ENCODE results near the gene SPECC1. TPM values are rescaled to one million over a fixed set of nuclear protein-coding genes. Genes with fewer than 3 reads are reported as not detected.
A peak's percentile ranks its signal among the peaks of the same experiment; 100 is the strongest.

The SPECC1 gene
- total and polyA plus RNA-seq, 2 experiments from 2014 or later: 1.3 to 1.5 TPM

GRCh38 chr17:19975601-19976000, 33.6 kb upstream of the SPECC1 start:
- 92 to 94% methylated on average over 3 of the region's 3 CpGs for WGBS, 2 experiments (ENCODE audit: low coverage in 1 of 2, low lambda C conversion rate in 2 of 2, missing lambda C conversion rate in 2 of 2)
- in situ Hi-C loops (cut with MboI): loop anchor here (25.0 kb wide), 1 partner anchor 237 kb away; no protein-coding TSS in a partner anchor
- H3K9me2 ChIP-seq (ENCODE audit: insufficient read depth): no peaks in the 10 kb centered on the region
- H3K4me2 ChIP-seq (ENCODE audit: unreplicated experiment): peak overlapping the region; percentile 14
- H3K36me3 ChIP-seq (ENCODE audit: low read depth): no peaks in the 10 kb centered on the region
- no peaks in the 10 kb centered on the region for H3K27me3 ChIP-seq (replicated peaks; ENCODE audit: insufficient read depth)
- DNase-seq: no peak
- H3F3A ChIP-seq (ENCODE audit: insufficient read depth): no peaks in the 10 kb centered on the region
- H3K4me3 ChIP-seq: no peak overlapping the region
- no peaks in the 10 kb centered on the region; the same call in 1 of the 2 replicates for H4K20me1 ChIP-seq (ENCODE audit: insufficient read depth)
- no peak overlapping the region for H2AFZ ChIP-seq
- peaks cover 80% of the 10 kb centered on the region for H3K79me2 ChIP-seq (ENCODE audit: insufficient read depth)
- H3K9ac ChIP-seq: no peak overlapping the region
- peaks cover 13% of the 10 kb centered on the region for H3K4me1 ChIP-seq (ENCODE audit: insufficient read depth)
- H3K27ac ChIP-seq: no peak overlapping the region
- TF ChIP-seq EZH2phosphoT487 (IDR thresholded peaks at IDR 0.05; ENCODE audit: insufficient read depth, low read depth) (no peak), EZH2 (IDR thresholded peaks at IDR 0.05; ENCODE audit: insufficient read depth, poor library complexity, severe bottlenecking) (no peak)
- H3K9me3 ChIP-seq (ENCODE audit: low read depth): no peaks in the 10 kb centered on the region

GRCh38 chr17:19977293-19978208, 31.6 kb upstream of the SPECC1 start, which contains the start of gene AKAP10:
TSS of gene AKAP10 (minus strand) at chr17:19977828. CDS start at chr17:19977679, 149 bp downstream.
- in situ Hi-C loops (cut with MboI): loop anchor here (25.0 kb wide), 1 partner anchor 235 kb away; no protein-coding TSS in a partner anchor
- peaks cover 13% of the 10 kb centered on the region for H3K4me1 ChIP-seq (ENCODE audit: insufficient read depth)
- no peaks in the 10 kb centered on the region for H4K20me1 ChIP-seq (ENCODE audit: insufficient read depth)
- TF ChIP-seq EZH2 (IDR thresholded peaks at IDR 0.05; ENCODE audit: insufficient read depth, poor library complexity, severe bottlenecking): no peak
- TF ChIP-seq EZH2phosphoT487 (IDR thresholded peaks at IDR 0.05; ENCODE audit: insufficient read depth, low read depth): no peak
- no peaks in the 10 kb centered on the region for H3K36me3 ChIP-seq (ENCODE audit: low read depth)
- H3K9ac ChIP-seq: peak within 1 kb of the TSS; percentile 96
- no peaks in the 10 kb centered on the region for H3K9me2 ChIP-seq (ENCODE audit: insufficient read depth)
- peak within 1 kb of the TSS; percentile 97 for H3K4me3 ChIP-seq
- H3F3A ChIP-seq (ENCODE audit: insufficient read depth): no peaks in the 10 kb centered on the region
- H3K27me3 ChIP-seq (replicated peaks; ENCODE audit: insufficient read depth): no peaks in the 10 kb centered on the region
- peak; percentile 95 for DNase-seq
- peak within 1 kb of the TSS; percentile 98 for H2AFZ ChIP-seq
- WGBS, 2 experiments (ENCODE audit: low coverage in 1 of 2, low lambda C conversion rate in 2 of 2, missing lambda C conversion rate in 2 of 2): 1 to 2% methylated on average over 43 to 54 of the region's 75 CpGs
- peaks cover 60% of the 10 kb centered on the region for H3K79me2 ChIP-seq (ENCODE audit: insufficient read depth)
- peak within 1 kb of the TSS; percentile 96 for H3K4me2 ChIP-seq (ENCODE audit: unreplicated experiment)
- no peaks in the 10 kb centered on the region for H3K9me3 ChIP-seq (ENCODE audit: low read depth)
- peak within 1 kb of the TSS; percentile 74 for H3K27ac ChIP-seq

DNA sequence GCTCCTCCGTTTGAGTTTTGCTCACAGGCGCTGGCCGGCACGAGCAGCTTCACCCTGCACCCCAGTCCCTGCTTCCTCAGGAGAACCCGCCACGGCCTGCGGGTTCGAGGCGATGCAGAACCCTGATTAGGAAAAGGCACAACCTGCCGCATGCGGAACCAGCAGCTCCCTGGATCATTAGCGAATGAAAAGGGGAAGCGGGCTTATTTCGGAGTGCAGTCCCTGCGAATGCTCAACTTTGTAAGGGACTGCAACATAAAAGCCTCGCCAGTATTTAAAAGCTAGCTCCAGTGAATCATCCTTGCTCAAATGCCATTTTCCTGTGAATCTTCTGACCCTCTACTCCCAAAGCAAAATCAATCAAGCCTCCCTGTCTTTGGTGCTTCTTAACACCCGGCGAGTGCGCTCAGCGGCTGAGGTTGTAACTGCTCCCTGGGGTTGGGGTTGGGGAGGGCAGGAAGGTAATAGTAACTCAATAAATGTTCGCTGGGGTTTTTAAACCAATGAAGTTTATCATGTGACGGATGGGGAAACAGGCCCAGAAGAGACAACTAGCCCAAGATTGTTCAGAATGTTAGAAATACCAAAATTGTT, 30.9 kb upstream of the SPECC1 start:
- H3K27ac ChIP-seq: no peak overlapping the region; the same call in 1 of the 2 replicates
- no peaks in the 10 kb centered on the region for H4K20me1 ChIP-seq (ENCODE audit: insufficient read depth)
- TF ChIP-seq EZH2phosphoT487 (IDR thresholded peaks at IDR 0.05; ENCODE audit: insufficient read depth, low read depth) (no peak), EZH2 (IDR thresholded peaks at IDR 0.05; ENCODE audit: insufficient read depth, poor library complexity, severe bottlenecking) (no peak)
- H3K9me3 ChIP-seq (ENCODE audit: low read depth): no peaks in the 10 kb centered on the region
- H3K4me3 ChIP-seq: peak overlapping the region; percentile 97
- peaks cover 53% of the 10 kb centered on the region for H3K79me2 ChIP-seq (ENCODE audit: insufficient read depth)
- no peaks in the 10 kb centered on the region for H3K27me3 ChIP-seq (replicated peaks; ENCODE audit: insufficient read depth)
- no peak for DNase-seq
- H3K9ac ChIP-seq: peak overlapping the region; percentile 96
- 41 to 46% methylated on average over 22 of the region's 22 CpGs for whole genome bisulfite sequencing, 2 experiments (ENCODE audit: low coverage in 1 of 2, low lambda C conversion rate in 2 of 2, missing lambda C conversion rate in 2 of 2)
- H3K36me3 ChIP-seq (ENCODE audit: low read depth): no peaks in the 10 kb centered on the region
- H3K9me2 ChIP-seq (ENCODE audit: insufficient read depth): no peaks in the 10 kb centered on the region
- in situ Hi-C loops (cut with MboI): loop anchor here (25.0 kb wide), 1 partner anchor 234 kb away; no protein-coding TSS in a partner anchor
- peak overlapping the region; percentile 98 for H2AFZ ChIP-seq
- H3K4me2 ChIP-seq (ENCODE audit: unreplicated experiment): peak overlapping the region; percentile 96
- no peaks in the 10 kb centered on the region for H3F3A ChIP-seq (ENCODE audit: insufficient read depth)
- peaks cover 13% of the 10 kb centered on the region for H3K4me1 ChIP-seq (ENCODE audit: insufficient read depth)

DNA sequence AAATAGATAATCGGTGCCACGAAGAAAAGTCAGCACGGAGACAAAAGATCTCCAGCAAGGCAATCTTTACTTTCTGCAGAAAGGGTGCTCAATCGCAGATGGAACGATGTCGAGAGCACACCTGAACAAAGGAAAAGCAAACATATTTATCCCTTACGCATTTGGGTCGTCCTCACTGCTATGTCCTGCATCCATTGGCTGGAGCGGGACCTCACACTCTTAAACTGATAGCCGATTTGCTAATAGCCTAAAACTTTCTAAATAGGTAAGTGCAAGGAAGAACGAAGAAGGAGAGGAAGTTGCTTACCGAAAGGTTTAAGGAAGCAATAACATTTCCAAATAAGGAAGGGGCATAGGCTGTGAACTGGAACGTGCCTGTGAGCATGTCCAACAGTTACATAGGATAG, 30.4 kb upstream of the SPECC1 start:
- Histone ChIP-seq H3K27ac (no peak overlapping the region), H3K36me3 (ENCODE audit: low read depth) (no peaks in the 10 kb centered on the region), H3K27me3 (replicated peaks; ENCODE audit: insufficient read depth) (no peaks in the 10 kb centered on the region), H4K20me1 (ENCODE audit: insufficient read depth) (no peaks in the 10 kb centered on the region), H3K9me2 (ENCODE audit: insufficient read depth) (no peaks in the 10 kb centered on the region), H3F3A (ENCODE audit: insufficient read depth) (no peaks in the 10 kb centered on the region), H3K4me3 (no peak overlapping the region), H3K4me1 (ENCODE audit: insufficient read depth) (peaks cover 13% of the 10 kb centered on the region), H3K9ac (no peak overlapping the region), H3K9me3 (ENCODE audit: low read depth) (no peaks in the 10 kb centered on the region), H3K4me2 (ENCODE audit: unreplicated experiment) (no peak overlapping the region), H2AFZ (peak overlapping the region; percentile 98), H3K79me2 (ENCODE audit: insufficient read depth) (peaks cover 48% of the 10 kb centered on the region)
- TF ChIP-seq EZH2phosphoT487 (IDR thresholded peaks at IDR 0.05; ENCODE audit: insufficient read depth, low read depth) (no peak), EZH2 (IDR thresholded peaks at IDR 0.05; ENCODE audit: insufficient read depth, poor library complexity, severe bottlenecking) (no peak)
- WGBS, 2 experiments (ENCODE audit: low coverage in 1 of 2, low lambda C conversion rate in 2 of 2, missing lambda C conversion rate in 2 of 2): 97 to 98% methylated on average over 13 of the region's 13 CpGs
- no peak for DNase-seq
- in situ Hi-C loops (cut with MboI): loop anchor here (25.0 kb wide), 1 partner anchor 233 kb away; no protein-coding TSS in a partner anchor

Measured in GM23248 (cell line).